Hematopoietic multipotent progenitor cell treated with erythropoietin and hydrocortisone succinate and interleukin-3 and kit ligand, for 15 days (in vitro differentiated cells): Measurements from ENCODE around the gene SERTAD4.

Experiments
- DNase-seq: peaks from one replicate; pipeline ENCODE4 v3.0.0-alpha.2; 2015; ENCODE audit warnings: low spot score

Gene SERTAD4

GRCh38 chr1:210233216-210233494, 559 bp downstream of the SERTAD4 start:
- DNase-seq, result no peak

DNA sequence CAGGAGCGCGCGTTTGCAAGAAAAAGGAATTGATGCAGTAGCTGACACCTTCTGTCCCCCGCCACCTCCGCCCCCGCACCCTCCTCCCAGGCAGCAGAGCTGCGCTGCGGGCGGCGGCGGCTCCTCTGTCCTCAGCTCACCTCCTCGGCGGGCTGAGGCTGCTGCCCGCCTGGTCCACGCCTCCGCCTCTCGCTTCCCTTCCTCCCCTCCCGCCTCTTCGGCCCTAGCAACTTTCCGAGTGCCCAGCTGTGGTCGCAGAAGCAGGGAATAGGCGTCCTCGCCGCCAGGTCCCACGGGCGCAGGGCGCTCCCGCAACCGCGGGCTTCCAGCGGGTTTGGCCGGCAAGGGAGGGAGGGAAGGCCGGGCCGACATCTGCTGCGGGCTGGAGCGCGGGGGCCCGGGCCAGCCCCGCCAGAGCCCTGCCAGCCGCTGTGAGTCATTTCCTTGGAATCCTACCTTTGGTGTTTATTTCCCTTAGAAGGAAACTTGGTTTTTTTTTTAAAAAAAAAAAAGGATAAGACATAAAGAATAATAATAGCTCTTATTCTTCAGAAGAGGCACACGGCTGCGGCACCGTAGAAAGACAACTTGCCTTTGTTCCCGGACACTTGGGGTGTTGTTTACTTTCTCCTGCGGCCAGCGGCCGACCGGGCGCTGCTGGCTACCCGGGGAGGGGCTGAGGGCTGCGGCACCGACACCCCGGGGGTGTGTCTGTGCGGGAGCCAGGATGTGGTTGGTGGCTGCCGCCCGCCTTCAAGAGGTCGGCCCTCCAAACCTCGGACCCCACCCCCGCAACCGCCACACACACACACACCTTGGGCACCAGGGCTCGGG, 1.1 kb downstream of the SERTAD4 start:
- no peak for DNase-seq

GRCh38 chr1:210234329-210234757, 1.7 kb downstream of the SERTAD4 start:
- DNase-seq, result no peak

- no peak for DNase-seq
Measured at GRCh38 chr1:210235363-210236053, 2.9 kb downstream of the SERTAD4 start.

DNA sequence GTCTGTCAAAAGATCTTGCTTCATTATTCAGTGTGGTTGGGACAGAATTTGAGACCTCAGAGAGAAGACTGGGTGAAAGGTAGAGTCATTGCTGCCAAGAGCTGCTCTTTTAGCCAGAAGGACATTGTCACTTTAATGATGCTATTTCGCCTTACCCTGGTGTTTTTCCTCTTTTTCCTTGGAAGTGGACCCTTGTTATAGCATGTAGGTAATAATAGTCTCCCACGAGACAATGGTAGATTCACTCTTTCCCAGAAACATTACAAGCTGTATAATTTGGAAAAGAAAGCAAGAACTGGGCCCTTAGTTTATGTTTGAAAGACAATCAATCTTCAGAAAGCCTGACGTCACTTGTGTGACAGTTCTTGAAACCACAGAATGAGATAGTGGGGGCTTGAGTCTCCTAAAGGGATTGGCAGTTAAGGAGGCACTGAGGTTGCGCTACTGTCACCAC, 3.8 kb downstream of the SERTAD4 start:
- no peak for DNase-seq

DNA sequence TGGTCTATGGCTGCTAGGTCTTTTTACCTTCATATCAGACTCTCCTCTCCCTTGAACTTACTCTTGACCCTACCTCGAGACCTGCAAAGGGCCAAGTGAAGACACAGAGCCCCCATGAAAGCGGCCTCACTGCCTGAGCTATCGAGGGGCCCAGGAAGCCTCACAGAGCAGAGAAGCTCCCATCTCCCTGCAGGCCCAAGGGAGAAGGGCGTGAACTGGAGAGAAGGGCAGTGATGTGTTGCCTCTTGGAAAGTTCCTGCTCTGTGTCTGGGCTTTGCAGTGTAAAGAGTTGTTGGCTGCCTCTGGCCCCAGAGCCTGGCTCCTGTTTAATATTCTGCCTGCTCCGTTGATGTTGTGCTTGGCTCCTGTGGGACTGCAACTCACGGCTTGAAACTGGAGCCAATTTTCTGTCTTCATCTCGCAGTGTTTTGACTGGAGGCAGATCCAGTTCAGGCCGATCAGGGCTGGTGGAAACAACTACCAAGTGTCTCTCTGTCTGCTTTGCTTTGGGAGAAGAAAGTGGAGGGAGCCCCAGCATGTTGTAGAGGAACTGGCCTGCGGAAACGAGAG, 4.3 kb downstream of the SERTAD4 start:
- DNase-seq, result no peak

GRCh38 chr1:210237479-210237878, 4.9 kb downstream of the SERTAD4 start:
- DNase-seq, result no peak

- DNase-seq, result no peak
Measured at GRCh38 chr1:210237981-210238380, 5.4 kb downstream of the SERTAD4 start.

DNA sequence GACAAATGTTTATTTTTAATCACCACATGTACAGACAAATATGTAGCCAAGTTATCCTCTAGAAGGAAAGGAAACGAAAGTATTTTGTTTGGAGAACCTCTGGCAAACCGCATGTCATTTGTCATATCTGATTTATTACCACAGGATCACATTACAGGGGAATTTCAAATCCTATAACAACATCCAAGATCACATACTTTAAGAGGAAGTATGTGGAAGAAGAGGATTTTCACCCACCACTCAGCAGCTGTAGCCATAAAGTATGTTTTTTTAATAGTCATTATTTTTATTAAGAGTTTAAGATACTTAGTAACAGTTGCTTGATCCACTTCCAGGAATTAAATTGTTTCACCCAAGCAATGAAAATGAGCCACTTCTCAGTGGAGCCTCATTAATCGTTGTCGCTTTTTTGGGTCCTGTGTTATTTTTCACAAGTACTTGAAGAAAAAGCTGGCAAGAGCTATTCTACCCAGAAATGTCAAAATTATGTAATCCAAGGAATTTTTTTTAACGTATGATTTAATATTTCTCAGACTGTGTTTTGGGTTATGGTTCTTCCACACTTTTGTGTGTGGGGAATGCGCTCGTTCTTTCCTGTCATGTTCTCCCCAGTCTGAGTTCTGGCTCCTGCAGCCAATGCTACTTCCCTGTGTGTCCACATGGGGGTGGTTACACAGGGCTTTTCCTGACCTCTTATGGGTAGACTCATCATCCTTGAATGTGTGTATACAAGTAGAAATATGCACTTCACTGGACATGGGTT, 6.9 kb downstream of the SERTAD4 start:
- no peak for DNase-seq

DNA sequence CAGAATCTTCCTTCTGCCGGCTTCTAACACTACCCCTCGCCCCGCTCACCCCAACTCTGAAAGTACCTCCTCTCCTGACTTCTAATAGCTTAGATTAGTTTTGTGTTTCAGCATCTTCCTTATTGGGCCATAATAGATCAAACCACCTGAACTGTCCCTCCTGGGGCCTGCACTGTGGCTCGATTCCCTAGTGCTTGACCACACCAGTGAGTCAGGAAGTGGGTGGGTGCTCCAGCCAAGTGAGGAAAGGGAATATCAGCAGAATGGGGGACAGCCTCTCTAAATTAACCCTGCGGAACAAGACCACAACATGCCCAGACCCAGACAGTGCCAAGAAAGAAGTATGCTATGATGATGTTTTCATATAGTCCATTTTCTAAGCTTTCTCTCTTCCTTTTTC, 8.5 kb downstream of the SERTAD4 start:
- DNase-seq, result no peak

- no peak for DNase-seq
Measured at GRCh38 chr1:210244746-210245367, 12.3 kb downstream of the SERTAD4 start.

DNA sequence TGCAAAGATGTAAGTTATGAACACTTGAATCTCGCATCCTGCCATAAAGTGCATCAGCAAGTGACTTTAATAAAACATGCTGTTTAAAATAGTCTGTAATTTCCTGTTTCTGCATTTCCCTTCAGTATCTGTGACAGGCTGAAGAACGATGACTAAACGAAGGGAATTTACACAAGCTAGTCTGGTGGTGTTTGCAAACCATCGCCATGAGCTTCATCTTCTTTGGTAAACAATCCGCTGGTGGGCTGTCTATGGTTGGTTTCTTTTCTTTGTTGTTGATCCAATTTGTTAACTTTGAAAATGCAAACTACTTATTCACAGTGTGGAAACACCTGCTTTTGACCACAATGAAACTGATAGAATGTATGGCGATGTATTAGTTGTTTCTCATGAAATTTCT, 13.9 kb downstream of the SERTAD4 start:
- DNase-seq, result no peak

- DNase-seq, result no peak
Measured at GRCh38 chr1:210248341-210248740, 15.7 kb downstream of the SERTAD4 start.

DNA sequence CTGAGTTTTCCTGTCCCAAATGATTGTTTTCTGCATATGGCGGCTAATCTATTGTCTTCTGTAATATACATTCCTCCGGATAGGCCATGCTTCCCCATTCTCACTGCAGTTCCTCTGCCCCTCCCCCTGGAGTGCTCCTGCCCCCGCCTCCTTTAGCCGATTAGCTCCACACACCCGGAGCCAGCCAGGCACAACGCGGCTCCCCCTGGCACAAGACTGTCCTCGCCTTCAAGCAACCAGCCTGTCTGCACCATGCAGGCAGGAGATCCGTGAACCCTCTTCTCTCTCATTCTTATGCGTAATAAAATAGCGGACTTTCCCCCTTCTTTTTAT, 18.0 kb downstream of the SERTAD4 start:
- DNase-seq, result no peak

DNA sequence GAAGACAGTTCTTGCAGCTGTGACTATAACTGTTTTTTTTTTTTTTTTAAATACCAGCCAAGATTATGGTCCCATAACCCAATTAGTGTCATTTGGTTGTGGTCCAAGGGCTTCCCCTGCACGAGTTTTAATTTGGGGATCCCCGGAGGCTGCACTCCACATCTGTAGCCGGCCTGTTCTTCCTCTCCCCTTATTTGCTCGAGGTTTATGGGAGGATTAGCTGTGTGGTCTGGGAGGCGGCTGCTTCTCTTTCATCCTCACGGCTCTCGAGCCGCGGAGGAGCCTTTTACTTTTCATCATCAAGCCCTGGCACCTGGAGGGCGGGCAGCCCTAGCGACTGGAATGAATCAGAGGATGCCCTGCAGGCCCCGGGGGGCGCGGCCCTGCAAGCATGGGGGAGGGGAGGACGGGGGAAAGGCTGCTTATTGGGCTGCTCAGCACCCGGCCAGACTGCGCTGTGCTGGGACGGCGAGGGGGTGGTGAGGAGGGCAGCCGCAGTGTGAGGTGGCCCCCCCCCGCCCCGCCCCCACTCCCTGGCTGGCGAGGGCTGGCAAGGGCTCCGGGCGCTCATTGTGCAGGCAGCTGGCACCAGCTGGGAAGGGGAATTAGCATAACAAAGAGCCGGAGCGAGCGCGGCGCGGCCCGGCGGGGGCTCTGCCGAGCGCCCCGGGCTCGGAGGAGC, 18.5 kb downstream of the SERTAD4 start:
- no peak for DNase-seq

- DNase-seq, result no peak
Measured at GRCh38 chr1:210251680-210252490, 19.3 kb downstream of the SERTAD4 start.

DNA sequence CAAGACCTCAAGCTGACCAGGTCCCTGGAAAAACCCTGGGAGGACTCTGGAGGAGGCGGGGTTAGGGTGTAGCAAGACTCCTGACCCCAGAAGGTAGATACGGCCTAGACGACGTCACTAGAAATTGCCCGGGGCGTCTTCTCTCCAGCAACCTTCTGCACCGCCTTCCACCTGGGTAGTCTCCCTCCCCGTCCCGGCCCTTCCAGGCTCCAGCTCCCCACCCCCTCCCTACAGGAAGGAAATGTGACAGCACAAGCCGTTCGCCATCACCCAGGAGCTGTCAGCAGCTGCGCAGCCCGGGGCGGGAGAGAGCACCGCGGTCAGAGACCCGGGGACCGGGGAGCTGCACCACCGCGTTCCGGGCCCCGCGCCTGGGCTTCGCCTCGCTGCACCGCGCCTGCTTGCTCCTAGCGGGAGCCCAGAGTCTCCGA, 20.0 kb downstream of the SERTAD4 start:
- DNase-seq, result no peak

- DNase-seq, result no peak
Measured at GRCh38 chr1:210254298-210254697, 21.7 kb downstream of the SERTAD4 start.

- DNase-seq, result no peak
Measured at GRCh38 chr1:210257698-210258529, 25.3 kb downstream of the SERTAD4 start.

DNA sequence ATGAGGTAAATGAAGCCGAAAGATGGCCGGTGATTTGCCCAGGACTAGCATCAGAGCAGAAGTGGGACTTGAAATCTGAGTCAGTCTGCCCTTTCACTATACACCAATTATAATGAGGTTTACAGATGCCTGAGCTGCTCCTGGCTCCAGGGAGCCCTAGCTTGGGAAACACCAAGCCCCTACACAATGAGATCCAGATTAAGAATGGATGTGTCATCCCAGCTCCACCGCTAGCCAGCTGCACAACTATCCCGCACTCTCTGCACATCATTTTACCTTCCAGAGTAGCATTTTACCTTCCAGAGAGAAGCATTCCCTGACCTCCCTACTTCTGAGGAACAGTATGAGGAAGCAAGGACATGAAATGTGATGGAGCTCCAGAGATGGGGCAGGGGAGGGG, 27.0 kb downstream of the SERTAD4 start:
- no peak for DNase-seq
